ENCODE data around the gene GRIN2A. TPM values are rescaled to one million over a fixed set of nuclear protein-coding genes. Genes with fewer than 3 reads are reported as not detected.

The GRIN2A gene
- polyA plus RNA-seq, 1 donor from 2014 or later, result 0.11 TPM

DNA sequence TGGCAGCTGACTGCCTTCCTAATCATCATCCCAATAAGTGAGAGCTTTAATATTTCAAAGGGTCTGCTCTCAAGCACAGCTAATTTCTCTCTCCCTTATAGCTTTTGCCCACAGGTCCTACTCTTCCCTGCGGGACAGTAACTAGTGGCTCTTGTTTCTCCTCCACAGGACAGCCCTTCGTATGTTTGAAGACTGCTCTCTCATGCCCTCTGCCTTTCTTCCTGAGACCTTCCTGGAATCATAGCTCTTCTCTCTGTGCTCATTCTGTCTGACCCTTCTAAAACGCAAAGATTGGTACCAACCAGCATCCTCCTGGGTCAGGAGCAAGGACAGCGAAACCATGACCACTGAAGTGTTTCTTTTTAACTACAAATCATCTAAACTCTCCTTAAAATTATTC, 168.9 kb downstream of the GRIN2A start:
- no peaks in the 10 kb centered on the region for H3K9me2 ChIP-seq (ENCODE audit: insufficient read depth, low read length)
- no peaks in the 10 kb centered on the region for H3F3A ChIP-seq (ENCODE audit: insufficient read depth, low read length, poor library complexity, severe bottlenecking)
- no peaks in the 10 kb centered on the region for H3K9me3 ChIP-seq (ENCODE audit: low read length)
- H2AFZ ChIP-seq (ENCODE audit: low read depth, low read length), result no peak overlapping the region
- no peak overlapping the region for H3K4me2 ChIP-seq (ENCODE audit: low read length)
- no peaks in the 10 kb centered on the region for H3K27me3 ChIP-seq (ENCODE audit: insufficient read depth, low read depth, low read length)
- no peak overlapping the region for H3K27ac ChIP-seq (ENCODE audit: low read length)
- TF ChIP-seq MXI1 (conservative IDR thresholded peaks at IDR 0.05; ENCODE audit: poor library complexity, severe bottlenecking) (no peak), SMC3 (conservative IDR thresholded peaks at IDR 0.05; ENCODE audit: poor library complexity) (no peak), TAF1 (IDR thresholded peaks at IDR 0.05; ENCODE audit: low read depth) (no peak), EP300 (conservative IDR thresholded peaks at IDR 0.05; ENCODE audit: poor library complexity, severe bottlenecking) (no peak), EZH2 (IDR thresholded peaks at IDR 0.05; ENCODE audit: borderline replicate concordance, insufficient read depth, low read length, poor library complexity, severe bottlenecking) (no peak), POLR2AphosphoS5 (IDR thresholded peaks at IDR 0.05) (no peak), RAD21 (conservative IDR thresholded peaks at IDR 0.05) (no peak)
- TF ChIP-seq, protein P1, sequence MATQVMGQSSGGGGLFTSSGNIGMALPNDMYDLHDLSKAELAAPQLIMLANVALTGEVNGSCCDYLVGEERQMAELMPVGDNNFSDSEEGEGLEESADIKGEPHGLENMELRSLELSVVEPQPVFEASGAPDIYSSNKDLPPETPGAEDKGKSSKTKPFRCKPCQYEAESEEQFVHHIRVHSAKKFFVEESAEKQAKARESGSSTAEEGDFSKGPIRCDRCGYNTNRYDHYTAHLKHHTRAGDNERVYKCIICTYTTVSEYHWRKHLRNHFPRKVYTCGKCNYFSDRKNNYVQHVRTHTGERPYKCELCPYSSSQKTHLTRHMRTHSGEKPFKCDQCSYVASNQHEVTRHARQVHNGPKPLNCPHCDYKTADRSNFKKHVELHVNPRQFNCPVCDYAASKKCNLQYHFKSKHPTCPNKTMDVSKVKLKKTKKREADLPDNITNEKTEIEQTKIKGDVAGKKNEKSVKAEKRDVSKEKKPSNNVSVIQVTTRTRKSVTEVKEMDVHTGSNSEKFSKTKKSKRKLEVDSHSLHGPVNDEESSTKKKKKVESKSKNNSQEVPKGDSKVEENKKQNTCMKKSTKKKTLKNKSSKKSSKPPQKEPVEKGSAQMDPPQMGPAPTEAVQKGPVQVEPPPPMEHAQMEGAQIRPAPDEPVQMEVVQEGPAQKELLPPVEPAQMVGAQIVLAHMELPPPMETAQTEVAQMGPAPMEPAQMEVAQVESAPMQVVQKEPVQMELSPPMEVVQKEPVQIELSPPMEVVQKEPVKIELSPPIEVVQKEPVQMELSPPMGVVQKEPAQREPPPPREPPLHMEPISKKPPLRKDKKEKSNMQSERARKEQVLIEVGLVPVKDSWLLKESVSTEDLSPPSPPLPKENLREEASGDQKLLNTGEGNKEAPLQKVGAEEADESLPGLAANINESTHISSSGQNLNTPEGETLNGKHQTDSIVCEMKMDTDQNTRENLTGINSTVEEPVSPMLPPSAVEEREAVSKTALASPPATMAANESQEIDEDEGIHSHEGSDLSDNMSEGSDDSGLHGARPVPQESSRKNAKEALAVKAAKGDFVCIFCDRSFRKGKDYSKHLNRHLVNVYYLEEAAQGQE (IDR thresholded peaks at IDR 0.05; ENCODE audit: borderline replicate concordance), result no peak
- TF ChIP-seq, protein P2, sequence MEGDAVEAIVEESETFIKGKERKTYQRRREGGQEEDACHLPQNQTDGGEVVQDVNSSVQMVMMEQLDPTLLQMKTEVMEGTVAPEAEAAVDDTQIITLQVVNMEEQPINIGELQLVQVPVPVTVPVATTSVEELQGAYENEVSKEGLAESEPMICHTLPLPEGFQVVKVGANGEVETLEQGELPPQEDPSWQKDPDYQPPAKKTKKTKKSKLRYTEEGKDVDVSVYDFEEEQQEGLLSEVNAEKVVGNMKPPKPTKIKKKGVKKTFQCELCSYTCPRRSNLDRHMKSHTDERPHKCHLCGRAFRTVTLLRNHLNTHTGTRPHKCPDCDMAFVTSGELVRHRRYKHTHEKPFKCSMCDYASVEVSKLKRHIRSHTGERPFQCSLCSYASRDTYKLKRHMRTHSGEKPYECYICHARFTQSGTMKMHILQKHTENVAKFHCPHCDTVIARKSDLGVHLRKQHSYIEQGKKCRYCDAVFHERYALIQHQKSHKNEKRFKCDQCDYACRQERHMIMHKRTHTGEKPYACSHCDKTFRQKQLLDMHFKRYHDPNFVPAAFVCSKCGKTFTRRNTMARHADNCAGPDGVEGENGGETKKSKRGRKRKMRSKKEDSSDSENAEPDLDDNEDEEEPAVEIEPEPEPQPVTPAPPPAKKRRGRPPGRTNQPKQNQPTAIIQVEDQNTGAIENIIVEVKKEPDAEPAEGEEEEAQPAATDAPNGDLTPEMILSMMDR (IDR thresholded peaks at IDR 0.05; ENCODE audit: poor library complexity, severe bottlenecking), result no peak
- H3K79me2 ChIP-seq (replicated peaks; ENCODE audit: insufficient read depth, low read length), result no peaks in the 10 kb centered on the region
- no peak overlapping the region for H3K9ac ChIP-seq (ENCODE audit: low read length)
- H3K4me3 ChIP-seq (ENCODE audit: low read length), result no peak overlapping the region
- no peaks in the 10 kb centered on the region for H4K20me1 ChIP-seq (ENCODE audit: insufficient read depth)
- H3K36me3 ChIP-seq (ENCODE audit: insufficient read depth, low read length), result no peaks in the 10 kb centered on the region

DNA sequence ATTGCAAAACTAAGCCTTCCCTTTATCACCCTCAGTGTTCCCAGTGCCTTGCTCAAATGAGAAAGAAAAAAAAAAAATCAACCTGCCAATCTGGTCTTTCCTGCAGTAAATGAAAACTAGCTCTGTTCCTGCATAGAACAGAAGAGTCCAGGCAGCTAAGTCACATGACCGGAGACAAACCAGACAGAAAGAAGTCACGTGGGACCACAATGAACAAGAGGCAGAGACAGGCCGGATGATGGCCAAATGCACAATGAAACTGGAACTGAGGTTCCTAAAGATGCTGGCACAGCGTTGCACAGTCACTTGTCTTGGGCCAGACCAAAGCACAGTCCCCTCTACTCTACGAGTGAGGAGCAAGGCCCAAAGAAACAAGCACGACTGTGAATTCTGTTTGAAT, 172.5 kb downstream of the GRIN2A start:
- Histone ChIP-seq H3F3A (ENCODE audit: insufficient read depth, low read length, poor library complexity, severe bottlenecking) (no peaks in the 10 kb centered on the region), H3K4me2 (ENCODE audit: low read length) (no peak overlapping the region), H3K27ac (ENCODE audit: low read length) (no peak overlapping the region), H3K9ac (ENCODE audit: low read length) (no peak overlapping the region), H2AFZ (ENCODE audit: low read depth, low read length) (no peak overlapping the region), H3K36me3 (ENCODE audit: insufficient read depth, low read length) (no peaks in the 10 kb centered on the region), H4K20me1 (ENCODE audit: insufficient read depth) (no peaks in the 10 kb centered on the region), H3K27me3 (ENCODE audit: insufficient read depth, low read depth, low read length) (no peaks in the 10 kb centered on the region), H3K9me2 (ENCODE audit: insufficient read depth, low read length) (no peaks in the 10 kb centered on the region), H3K79me2 (replicated peaks; ENCODE audit: insufficient read depth, low read length) (no peaks in the 10 kb centered on the region), H3K4me3 (ENCODE audit: low read length) (no peak overlapping the region), H3K9me3 (ENCODE audit: low read length) (no peaks in the 10 kb centered on the region)
- TF ChIP-seq MXI1 (conservative IDR thresholded peaks at IDR 0.05; ENCODE audit: poor library complexity, severe bottlenecking), result no peak

DNA sequence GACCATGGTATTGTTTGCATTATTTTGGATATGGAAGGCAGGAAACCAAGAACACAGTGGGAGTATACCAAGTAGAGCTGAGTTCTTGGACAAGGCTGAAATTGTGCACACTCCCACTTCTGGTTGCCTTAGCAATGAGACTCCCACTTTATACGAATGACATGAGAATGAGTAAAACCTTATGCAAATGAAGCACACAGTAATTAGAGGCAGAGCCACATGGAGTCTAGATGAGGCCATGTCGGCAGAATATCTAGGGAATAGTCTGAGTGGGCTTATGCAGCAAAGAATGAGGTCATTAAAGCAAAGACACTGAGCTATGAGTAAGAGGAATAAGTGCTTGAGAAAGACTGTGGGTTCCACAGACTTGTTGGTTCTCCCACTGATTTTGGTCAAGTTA, 178.7 kb downstream of the GRIN2A start:
- Histone ChIP-seq H2AFZ (ENCODE audit: low read depth, low read length) (no peak overlapping the region), H3K9me2 (ENCODE audit: insufficient read depth, low read length) (no peaks in the 10 kb centered on the region), H3K9ac (ENCODE audit: low read length) (no peak overlapping the region), H3K79me2 (replicated peaks; ENCODE audit: insufficient read depth, low read length) (no peaks in the 10 kb centered on the region), H3K4me2 (ENCODE audit: low read length) (no peak overlapping the region), H3F3A (ENCODE audit: insufficient read depth, low read length, poor library complexity, severe bottlenecking) (no peaks in the 10 kb centered on the region), H3K36me3 (ENCODE audit: insufficient read depth, low read length) (no peaks in the 10 kb centered on the region), H3K4me3 (ENCODE audit: low read length) (no peak overlapping the region), H3K27me3 (ENCODE audit: insufficient read depth, low read depth, low read length) (no peaks in the 10 kb centered on the region), H4K20me1 (ENCODE audit: insufficient read depth) (no peaks in the 10 kb centered on the region), H3K9me3 (ENCODE audit: low read length) (no peaks in the 10 kb centered on the region), H3K27ac (ENCODE audit: low read length) (no peak overlapping the region)
- no peak for TF ChIP-seq MXI1 (conservative IDR thresholded peaks at IDR 0.05; ENCODE audit: poor library complexity, severe bottlenecking)
- TF ChIP-seq POLR2AphosphoS5 (IDR thresholded peaks at IDR 0.05), result no peak
- no peak for TF ChIP-seq SMC3 (conservative IDR thresholded peaks at IDR 0.05; ENCODE audit: poor library complexity)
- TF ChIP-seq, protein P2 (IDR thresholded peaks at IDR 0.05; ENCODE audit: poor library complexity, severe bottlenecking), result no peak
- no peak for TF ChIP-seq EZH2 (IDR thresholded peaks at IDR 0.05; ENCODE audit: borderline replicate concordance, insufficient read depth, low read length, poor library complexity, severe bottlenecking)
- TF ChIP-seq TAF1 (IDR thresholded peaks at IDR 0.05; ENCODE audit: low read depth), result no peak
- TF ChIP-seq RAD21 (conservative IDR thresholded peaks at IDR 0.05), result no peak
- TF ChIP-seq, protein P1 (IDR thresholded peaks at IDR 0.05; ENCODE audit: borderline replicate concordance), result no peak
- no peak for TF ChIP-seq EP300 (conservative IDR thresholded peaks at IDR 0.05; ENCODE audit: poor library complexity, severe bottlenecking)
